Stomach (tissue), 4 donors: Measurements from ENCODE around the gene DEPDC4.

ENCODE experiments used
- POLR2A ChIP-seq, 4 donors: fragments of 450-650 bp; IDR thresholded peaks; one replicate each; pipeline ENCODE4 v1.6.1; 2016; ENCODE audit warnings: antibody characterized with exemption in 4 of 4, control low read depth in 2 of 4, mild to moderate bottlenecking in 1 of 4, moderate library complexity in 1 of 4
- POLR2AphosphoS5 ChIP-seq, 3 donors: sonication (generic); formaldehyde crosslinking; IDR thresholded peaks; one replicate each; pipeline ENCODE4 v1.6.1; 2016; ENCODE audit warnings: antibody characterized with exemption in 3 of 3
- TF ChIP-seq, protein P1 (sequence below), 7 experiments: fragments of 450-650 bp in 4 of 7; fragments of 200-600 bp in 3 of 7; sonication (generic) in 3 of 7; IDR thresholded peaks; one replicate each; pipeline ENCODE4 v1.5.1; 2016 to 2019; ENCODE audit warnings: antibody characterized with exemption in 7 of 7, control low read depth in 2 of 7, mild to moderate bottlenecking in 1 of 7

DNA sequence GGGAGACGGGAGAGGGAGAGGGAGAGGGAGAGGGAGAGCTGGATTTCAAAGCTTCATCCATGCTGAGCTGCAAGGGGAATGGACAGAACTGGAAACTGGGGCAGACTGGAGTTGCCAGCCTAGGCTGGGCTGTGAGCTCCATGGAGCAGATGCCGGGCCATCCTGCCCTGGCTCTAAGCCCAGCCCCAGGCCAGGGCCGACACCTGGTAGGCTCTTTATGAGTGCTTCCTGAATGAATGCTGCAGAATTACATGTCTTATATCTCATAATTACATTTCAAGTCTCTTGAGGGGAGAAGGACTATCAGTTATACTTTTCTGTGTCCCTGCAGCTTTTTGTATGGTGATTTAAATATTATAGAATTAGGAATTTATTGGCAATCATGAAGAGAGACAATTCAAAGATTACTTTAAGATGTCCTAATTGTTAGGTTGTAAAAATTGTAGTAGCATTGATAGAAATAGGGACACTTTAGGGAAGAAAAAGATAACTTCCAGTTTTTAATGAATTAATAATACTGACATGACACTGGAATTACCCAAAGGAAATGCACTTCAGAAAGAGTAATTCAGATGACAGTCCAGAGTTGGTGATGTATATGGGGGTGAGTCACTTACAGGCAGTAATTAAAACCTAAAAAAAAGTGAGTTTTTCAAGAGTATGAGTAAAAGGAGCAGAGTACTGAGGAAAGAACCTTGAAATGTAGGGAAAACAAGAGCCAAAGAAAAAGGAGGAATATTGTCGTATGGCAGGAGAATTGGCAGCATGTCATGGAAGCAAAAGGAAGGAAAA, 29.1 kb upstream of the DEPDC4 start:
- TF ChIP-seq, protein P1, sequence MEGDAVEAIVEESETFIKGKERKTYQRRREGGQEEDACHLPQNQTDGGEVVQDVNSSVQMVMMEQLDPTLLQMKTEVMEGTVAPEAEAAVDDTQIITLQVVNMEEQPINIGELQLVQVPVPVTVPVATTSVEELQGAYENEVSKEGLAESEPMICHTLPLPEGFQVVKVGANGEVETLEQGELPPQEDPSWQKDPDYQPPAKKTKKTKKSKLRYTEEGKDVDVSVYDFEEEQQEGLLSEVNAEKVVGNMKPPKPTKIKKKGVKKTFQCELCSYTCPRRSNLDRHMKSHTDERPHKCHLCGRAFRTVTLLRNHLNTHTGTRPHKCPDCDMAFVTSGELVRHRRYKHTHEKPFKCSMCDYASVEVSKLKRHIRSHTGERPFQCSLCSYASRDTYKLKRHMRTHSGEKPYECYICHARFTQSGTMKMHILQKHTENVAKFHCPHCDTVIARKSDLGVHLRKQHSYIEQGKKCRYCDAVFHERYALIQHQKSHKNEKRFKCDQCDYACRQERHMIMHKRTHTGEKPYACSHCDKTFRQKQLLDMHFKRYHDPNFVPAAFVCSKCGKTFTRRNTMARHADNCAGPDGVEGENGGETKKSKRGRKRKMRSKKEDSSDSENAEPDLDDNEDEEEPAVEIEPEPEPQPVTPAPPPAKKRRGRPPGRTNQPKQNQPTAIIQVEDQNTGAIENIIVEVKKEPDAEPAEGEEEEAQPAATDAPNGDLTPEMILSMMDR (IDR thresholded peaks at IDR 0.05), result no peak
- no peak for TF ChIP-seq POLR2A (IDR thresholded peaks at IDR 0.05)
- no peak for TF ChIP-seq POLR2AphosphoS5 (IDR thresholded peaks at IDR 0.05)
